Fibroblast of villous mesenchyme (primary cell): ENCODE results near the gene CREBBP. TPM values are rescaled to one million over a fixed set of nuclear protein-coding genes. Genes with fewer than 3 reads are reported as not detected.

Experiments used
- DNase-seq: peaks from one replicate; pipeline ENCODE4 v3.0.0-alpha.2; 2010; ENCODE audit warnings: low read depth
- H3K4me3 ChIP-seq: 2 replicates; pipeline ENCODE4 v1.5.1; 2011; ENCODE audit warnings: low read depth, mild to moderate bottlenecking, low read length
- total RNA-seq: library from RNA; depleted of rRNA; stranded (reverse); fragments of >200 nt; gene quantifications from 2 replicates; pipeline ENCODE4 v1.2.3, GENCODE V29; 2012
- TF ChIP-seq, protein P1 (sequence below): IDR thresholded peaks from 2 replicates; pipeline ENCODE4 v1.5.1; 2012; ENCODE audit warnings: low read depth, mild to moderate bottlenecking, low read length; ENCODE audit not compliant: insufficient read depth

The CREBBP gene
- total RNA-seq, 1 donor: 32.0 TPM

DNA sequence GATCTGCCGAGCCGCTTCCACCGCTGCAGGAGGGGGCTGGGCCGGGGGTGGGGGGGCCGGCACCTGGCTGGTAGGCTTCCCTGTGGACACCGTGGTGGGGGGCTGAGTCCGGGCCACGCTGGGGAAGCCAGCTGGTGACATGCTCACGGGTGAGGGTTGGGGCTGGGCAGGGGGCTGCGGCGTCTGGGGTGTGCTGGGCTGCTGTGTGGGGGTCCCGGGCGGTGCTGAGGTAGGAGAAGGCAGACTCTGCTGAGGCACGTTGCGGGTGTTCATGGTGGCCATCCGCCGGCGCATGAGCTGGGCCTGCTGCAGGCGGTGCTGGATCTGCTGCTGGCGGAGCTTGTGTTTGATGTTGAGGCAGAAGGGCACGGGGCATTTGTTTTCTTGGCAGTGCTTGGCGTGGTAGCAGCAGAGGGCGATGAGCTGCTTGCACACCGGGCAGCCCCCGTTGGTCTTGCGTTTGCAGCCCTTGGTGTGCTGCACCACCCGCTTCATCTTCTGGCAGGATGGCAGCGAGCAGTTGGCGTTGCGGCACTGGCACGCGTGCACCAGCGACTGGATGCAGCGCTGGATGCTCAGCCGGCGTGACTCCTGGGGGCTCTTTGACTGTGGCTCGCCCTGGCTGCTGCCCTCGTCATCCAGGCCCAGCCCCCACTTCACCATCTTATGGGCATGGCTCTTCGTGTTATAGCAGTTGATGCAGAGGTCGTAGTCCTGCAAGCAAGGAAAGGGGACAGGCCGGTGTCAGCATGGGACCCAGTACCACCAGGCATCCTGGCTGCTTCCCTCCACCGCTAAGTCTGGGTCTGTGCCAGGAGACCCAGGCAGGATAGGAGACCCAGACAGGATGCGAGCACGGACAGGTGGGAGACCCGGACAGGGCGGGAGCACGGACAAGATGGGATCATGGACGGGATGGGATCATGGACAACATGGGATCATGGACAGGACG, 151.1 kb downstream of the CREBBP start:
- TF ChIP-seq, protein P1, sequence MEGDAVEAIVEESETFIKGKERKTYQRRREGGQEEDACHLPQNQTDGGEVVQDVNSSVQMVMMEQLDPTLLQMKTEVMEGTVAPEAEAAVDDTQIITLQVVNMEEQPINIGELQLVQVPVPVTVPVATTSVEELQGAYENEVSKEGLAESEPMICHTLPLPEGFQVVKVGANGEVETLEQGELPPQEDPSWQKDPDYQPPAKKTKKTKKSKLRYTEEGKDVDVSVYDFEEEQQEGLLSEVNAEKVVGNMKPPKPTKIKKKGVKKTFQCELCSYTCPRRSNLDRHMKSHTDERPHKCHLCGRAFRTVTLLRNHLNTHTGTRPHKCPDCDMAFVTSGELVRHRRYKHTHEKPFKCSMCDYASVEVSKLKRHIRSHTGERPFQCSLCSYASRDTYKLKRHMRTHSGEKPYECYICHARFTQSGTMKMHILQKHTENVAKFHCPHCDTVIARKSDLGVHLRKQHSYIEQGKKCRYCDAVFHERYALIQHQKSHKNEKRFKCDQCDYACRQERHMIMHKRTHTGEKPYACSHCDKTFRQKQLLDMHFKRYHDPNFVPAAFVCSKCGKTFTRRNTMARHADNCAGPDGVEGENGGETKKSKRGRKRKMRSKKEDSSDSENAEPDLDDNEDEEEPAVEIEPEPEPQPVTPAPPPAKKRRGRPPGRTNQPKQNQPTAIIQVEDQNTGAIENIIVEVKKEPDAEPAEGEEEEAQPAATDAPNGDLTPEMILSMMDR: no peak
- DNase-seq: no peak

DNA sequence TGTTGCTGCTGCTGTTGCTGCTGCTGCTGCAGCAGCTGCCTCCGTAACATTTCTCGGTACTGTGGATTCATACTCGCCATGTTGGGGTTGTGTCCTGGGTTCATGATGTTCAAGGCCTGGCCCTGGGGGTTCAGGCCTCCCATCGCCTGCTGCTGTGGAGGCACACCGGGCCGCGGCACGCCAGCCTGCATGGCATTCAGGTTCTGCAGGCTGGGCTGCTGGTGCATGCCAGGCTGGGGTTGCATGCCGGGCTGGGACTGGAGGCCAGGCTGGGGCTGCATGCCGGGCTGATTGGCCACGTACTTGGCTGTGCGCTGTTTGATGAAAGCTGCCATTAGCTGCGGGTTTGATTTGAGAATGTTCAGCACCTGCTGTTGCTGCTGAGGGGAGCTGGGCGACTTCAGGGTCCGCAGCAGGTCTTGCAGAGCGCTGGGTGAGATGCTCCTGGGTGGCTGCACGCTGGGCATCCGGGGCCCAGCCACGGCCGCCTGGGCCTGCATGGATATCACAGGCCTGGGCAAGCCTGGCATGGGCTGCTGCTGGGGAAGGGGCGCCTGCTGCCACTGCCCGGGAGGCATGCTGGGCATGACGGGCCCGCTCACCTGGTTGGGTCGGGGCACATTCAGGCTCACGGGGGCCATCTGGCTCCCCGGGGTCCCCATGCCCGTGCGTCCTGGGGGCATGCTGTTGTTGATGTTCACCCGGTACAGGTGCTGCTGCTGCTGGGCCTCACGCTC, 151.9 kb downstream of the CREBBP start:
- no peak for DNase-seq
- TF ChIP-seq, protein P1: no peak
- no peak overlapping the region for H3K4me3 ChIP-seq

More for the DNA sequence above, 151.1 kb downstream of the CREBBP start:
- H3K4me3 ChIP-seq: no peak overlapping the region

DNA sequence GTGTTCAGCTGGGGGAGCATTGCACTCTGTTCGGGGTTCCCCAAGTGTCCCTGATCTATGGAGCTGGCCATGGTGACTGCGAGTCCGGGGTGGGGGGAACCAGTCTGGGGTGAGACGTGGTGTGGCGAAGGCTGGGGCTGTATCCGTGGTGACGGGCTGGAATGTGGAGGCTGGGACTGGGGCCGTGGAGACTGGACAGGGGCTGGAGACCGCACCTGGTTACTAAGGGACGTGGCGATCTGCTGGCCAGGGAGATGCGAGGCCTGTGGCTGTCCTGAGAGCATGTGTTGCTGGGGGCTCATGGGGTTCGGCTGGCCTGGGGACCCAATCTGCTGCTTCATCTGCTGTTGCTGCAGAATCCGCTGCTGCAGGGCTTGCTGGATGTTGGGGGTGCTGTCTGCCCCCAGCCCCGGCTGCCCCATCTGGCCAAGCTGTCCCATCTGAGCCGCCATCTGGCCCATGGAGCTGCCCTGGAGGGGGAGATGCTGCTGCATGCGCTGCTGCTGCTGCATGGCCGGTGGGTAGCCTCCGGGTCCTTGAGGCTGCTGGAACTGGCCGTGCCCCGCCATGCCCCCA, 152.6 kb downstream of the CREBBP start:
- H3K4me3 ChIP-seq: no peak overlapping the region
- TF ChIP-seq, protein P1: no peak
- no peak for DNase-seq

GRCh38 chr16:3726021-3726687, 154.4 kb downstream of the CREBBP start:
- DNase-seq: no peak
- H3K4me3 ChIP-seq: no peak overlapping the region
- TF ChIP-seq, protein P1: no peak

- no peak overlapping the region for H3K4me3 ChIP-seq
- DNase-seq: no peak
- TF ChIP-seq, protein P1: no peak
Measured at GRCh38 chr16:3725276-3725675, 155.2 kb downstream of the CREBBP start.

GRCh38 chr16:3722508-3722907, 158.0 kb downstream of the CREBBP start:
- no peak for DNase-seq

More at GRCh38 chr16:3722508-3722907, 158.0 kb downstream of the CREBBP start:
- H3K4me3 ChIP-seq: no peak overlapping the region
- TF ChIP-seq, protein P1: no peak
